ENCODE measurements around the gene PEF1. TPM values are rescaled to one million over a fixed set of nuclear protein-coding genes. Genes with fewer than 3 reads are reported as not detected.

The PEF1 gene
- total and polyA plus RNA-seq, 8 donors: 14.5 to 47.3 (median 20.2) TPM

GRCh38 chr1:31626223-31627207, 18.2 kb downstream of the PEF1 start:
- Histone ChIP-seq H3K9me3 (no peaks in the 10 kb centered on the region), H3K4me3 (no peak overlapping the region), H3K27me3 (no peaks in the 10 kb centered on the region), H3K27ac (peak overlapping the region; percentile 37 to 59 (median 46)), H3K4me1 (peaks cover 10 to 20% (median 18%) of the 10 kb centered on the region in 3 donors), H3K36me3 (peaks cover 0 to 22% (median 0%) of the 10 kb centered on the region in 3 donors)
- ATAC-seq: peak in 1 of 4 donors; percentile 5
- intact Hi-C loops (cut with DNase I): no loop called here
- 84% methylated on average over 23 of the region's 23 CpGs for WGBS, 2 donors
- TF ChIP-seq CTCF (IDR thresholded peaks at IDR 0.05): no peak
- no peak for FAIRE-seq
- DNase-seq: peak in 1 of 6 donors; percentile 51

- H3K9me3 ChIP-seq: no peaks in the 10 kb centered on the region
- H3K36me3 ChIP-seq: peaks cover 0 to 14% (median 0%) of the 10 kb centered on the region in 3 donors
- H3K27me3 ChIP-seq: no peaks in the 10 kb centered on the region
- H3K4me3 ChIP-seq: no peak overlapping the region
- WGBS, 2 donors: 88 to 94% methylated on average over 4 of the region's 4 CpGs
- TF ChIP-seq CTCF (IDR thresholded peaks at IDR 0.05): no peak
- DNase-seq: no peak
- H3K27ac ChIP-seq: no peak overlapping the region
- peaks cover 10 to 20% (median 18%) of the 10 kb centered on the region in 3 donors for H3K4me1 ChIP-seq
- ATAC-seq: no peak
- FAIRE-seq: no peak
- intact Hi-C loops (cut with DNase I): no loop called here
These were observed 19.0 kb downstream of the PEF1 start for GRCh38 chr1:31625561-31626222.

GRCh38 chr1:31624731-31625514, 19.8 kb downstream of the PEF1 start:
- ATAC-seq (no peak), FAIRE-seq (no peak), DNase-seq (peak in 1 of 6 donors; percentile 46)
- intact Hi-C loops (cut with DNase I): no loop called here
- Histone ChIP-seq H3K9me3 (no peaks in the 10 kb centered on the region), H3K36me3 (peaks cover 0 to 6% (median 0%) of the 10 kb centered on the region in 3 donors), H3K27me3 (no peaks in the 10 kb centered on the region), H3K4me3 (no peak overlapping the region), H3K4me1 (peaks cover 10 to 20% (median 18%) of the 10 kb centered on the region in 3 donors), H3K27ac (no peak overlapping the region)
- WGBS, 2 donors: 93% methylated on average over 16 of the region's 16 CpGs
- TF ChIP-seq CTCF (IDR thresholded peaks at IDR 0.05): no peak

- Histone ChIP-seq H3K4me3 (no peak overlapping the region), H3K36me3 (peaks cover 0 to under 1% (median 0%) of the 10 kb centered on the region in 3 donors), H3K27me3 (no peaks in the 10 kb centered on the region), H3K27ac (no peak overlapping the region), H3K4me1 (peaks cover 10 to 20% (median 18%) of the 10 kb centered on the region in 3 donors), H3K9me3 (no peaks in the 10 kb centered on the region)
- FAIRE-seq (no peak), DNase-seq (no peak), ATAC-seq (no peak)
- WGBS, 2 donors: 88 to 91% methylated on average over 5 of the region's 5 CpGs
- TF ChIP-seq CTCF (IDR thresholded peaks at IDR 0.05): no peak
- intact Hi-C loops (cut with DNase I): no loop called here
These were observed 20.4 kb downstream of the PEF1 start for GRCh38 chr1:31624309-31624708.

All from pancreas (tissue), 10 donors.